ENCODE results near the gene PLCXD1.

The PLCXD1 gene

GRCh38 chrX:338281-338835 is 57.2 kb downstream of the PLCXD1 start:
- TF ChIP-seq GATA3 (IDR thresholded peaks at IDR 0.05; ENCODE audit: low read depth, low read length) = no peak
- TF ChIP-seq GATA2 (IDR thresholded peaks at IDR 0.05; ENCODE audit: low read depth, low read length) = no peak

GRCh38 chrX:338836-339400 is 57.7 kb downstream of the PLCXD1 start:
- TF ChIP-seq GATA3 (IDR thresholded peaks at IDR 0.05; ENCODE audit: low read depth, low read length) (no peak), GATA2 (IDR thresholded peaks at IDR 0.05; ENCODE audit: low read depth, low read length) (no peak)

- TF ChIP-seq GATA3 (IDR thresholded peaks at IDR 0.05; ENCODE audit: low read depth, low read length) (no peak), GATA2 (IDR thresholded peaks at IDR 0.05; ENCODE audit: low read depth, low read length) (no peak)
Measured at GRCh38 chrX:340121-340520, 58.9 kb downstream of the PLCXD1 start.

- TF ChIP-seq GATA2 (IDR thresholded peaks at IDR 0.05; ENCODE audit: low read depth, low read length) (no peak), GATA3 (IDR thresholded peaks at IDR 0.05; ENCODE audit: low read depth, low read length) (no peak)
Measured at GRCh38 chrX:340641-341423, 59.7 kb downstream of the PLCXD1 start.

- no peak for TF ChIP-seq GATA2 (IDR thresholded peaks at IDR 0.05; ENCODE audit: low read depth, low read length)
- TF ChIP-seq GATA3 (IDR thresholded peaks at IDR 0.05; ENCODE audit: low read depth, low read length) = no peak
Measured at GRCh38 chrX:341541-342101, 60.4 kb downstream of the PLCXD1 start.

- no peak for TF ChIP-seq GATA3 (IDR thresholded peaks at IDR 0.05; ENCODE audit: low read depth, low read length)
- TF ChIP-seq GATA2 (IDR thresholded peaks at IDR 0.05; ENCODE audit: low read depth, low read length) = no peak
Measured at GRCh38 chrX:344371-344901, 63.3 kb downstream of the PLCXD1 start.

- TF ChIP-seq GATA3 (IDR thresholded peaks at IDR 0.05; ENCODE audit: low read depth, low read length) (no peak), GATA2 (IDR thresholded peaks at IDR 0.05; ENCODE audit: low read depth, low read length) (no peak)
Measured at GRCh38 chrX:345020-345925, 64.1 kb downstream of the PLCXD1 start.

GRCh38 chrX:346034-346813 is 65.0 kb downstream of the PLCXD1 start:
- no peak for TF ChIP-seq GATA2 (IDR thresholded peaks at IDR 0.05; ENCODE audit: low read depth, low read length)
- TF ChIP-seq GATA3 (IDR thresholded peaks at IDR 0.05; ENCODE audit: low read depth, low read length) = no peak

GRCh38 chrX:347351-348117 is 66.4 kb downstream of the PLCXD1 start:
- TF ChIP-seq GATA3 (IDR thresholded peaks at IDR 0.05; ENCODE audit: low read depth, low read length) (no peak), GATA2 (IDR thresholded peaks at IDR 0.05; ENCODE audit: low read depth, low read length) (no peak)

GRCh38 chrX:348461-349117 is 67.4 kb downstream of the PLCXD1 start:
- no peak for TF ChIP-seq GATA3 (IDR thresholded peaks at IDR 0.05; ENCODE audit: low read depth, low read length)
- TF ChIP-seq GATA2 (IDR thresholded peaks at IDR 0.05; ENCODE audit: low read depth, low read length) = no peak

GRCh38 chrX:349196-349595 is 68.0 kb downstream of the PLCXD1 start:
- TF ChIP-seq GATA2 (IDR thresholded peaks at IDR 0.05; ENCODE audit: low read depth, low read length) (no peak), GATA3 (IDR thresholded peaks at IDR 0.05; ENCODE audit: low read depth, low read length) (no peak)

- TF ChIP-seq GATA3 (IDR thresholded peaks at IDR 0.05; ENCODE audit: low read depth, low read length) (no peak), GATA2 (IDR thresholded peaks at IDR 0.05; ENCODE audit: low read depth, low read length) (no peak)
Measured at GRCh38 chrX:349702-350101, 68.5 kb downstream of the PLCXD1 start.

Data from SH-SY5Y (cell line).